ENCODE results near the gene OR10R2.

Gene OR10R2

DNA sequence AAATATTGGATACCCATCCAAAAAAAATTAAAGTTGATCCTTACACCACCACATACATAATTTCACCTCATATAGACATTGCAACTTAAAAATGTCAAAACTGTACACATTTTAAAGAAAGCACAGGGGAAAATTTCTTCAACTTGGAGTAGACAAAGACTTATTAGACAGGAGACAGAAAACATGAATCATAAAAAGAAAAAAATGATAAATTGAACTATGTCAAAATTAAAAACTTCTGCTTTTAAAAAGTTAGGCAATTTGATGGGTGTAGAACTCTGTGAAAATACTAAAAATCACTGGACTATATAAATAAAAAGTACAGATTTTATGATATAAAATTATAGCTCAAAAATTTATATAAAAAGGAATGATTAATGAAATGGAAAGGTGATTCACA lies 14.8 kb upstream of the OR10R2 start:
- TF ChIP-seq, protein P1, sequence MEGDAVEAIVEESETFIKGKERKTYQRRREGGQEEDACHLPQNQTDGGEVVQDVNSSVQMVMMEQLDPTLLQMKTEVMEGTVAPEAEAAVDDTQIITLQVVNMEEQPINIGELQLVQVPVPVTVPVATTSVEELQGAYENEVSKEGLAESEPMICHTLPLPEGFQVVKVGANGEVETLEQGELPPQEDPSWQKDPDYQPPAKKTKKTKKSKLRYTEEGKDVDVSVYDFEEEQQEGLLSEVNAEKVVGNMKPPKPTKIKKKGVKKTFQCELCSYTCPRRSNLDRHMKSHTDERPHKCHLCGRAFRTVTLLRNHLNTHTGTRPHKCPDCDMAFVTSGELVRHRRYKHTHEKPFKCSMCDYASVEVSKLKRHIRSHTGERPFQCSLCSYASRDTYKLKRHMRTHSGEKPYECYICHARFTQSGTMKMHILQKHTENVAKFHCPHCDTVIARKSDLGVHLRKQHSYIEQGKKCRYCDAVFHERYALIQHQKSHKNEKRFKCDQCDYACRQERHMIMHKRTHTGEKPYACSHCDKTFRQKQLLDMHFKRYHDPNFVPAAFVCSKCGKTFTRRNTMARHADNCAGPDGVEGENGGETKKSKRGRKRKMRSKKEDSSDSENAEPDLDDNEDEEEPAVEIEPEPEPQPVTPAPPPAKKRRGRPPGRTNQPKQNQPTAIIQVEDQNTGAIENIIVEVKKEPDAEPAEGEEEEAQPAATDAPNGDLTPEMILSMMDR (IDR thresholded peaks at IDR 0.05; ENCODE audit: insufficient read depth, low read depth, low read length, missing control alignments), result no peak
- no peak overlapping the region for H3K4me3 ChIP-seq (ENCODE audit: low read length)
- DNase-seq (ENCODE audit: low read depth), result no peak

DNA sequence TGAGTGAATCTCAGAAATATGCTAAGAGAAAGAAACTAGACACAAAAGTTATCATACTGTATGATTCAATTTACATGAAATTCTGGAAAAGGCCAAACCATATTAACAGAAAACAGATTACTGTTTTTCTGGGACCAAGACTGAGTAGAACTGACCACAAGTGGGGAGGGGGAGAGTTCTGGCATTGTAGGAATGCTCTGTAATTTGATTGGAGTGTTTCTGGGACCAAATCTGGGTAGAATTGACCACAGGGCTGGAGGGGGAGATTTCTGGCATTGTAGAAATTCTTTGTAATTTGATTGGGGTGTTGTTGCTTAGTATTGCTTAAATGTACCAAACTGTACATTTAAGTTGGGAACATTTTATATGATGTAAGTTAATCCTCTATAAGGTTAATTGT lies 13.8 kb upstream of the OR10R2 start:
- no peak overlapping the region for H3K4me3 ChIP-seq (ENCODE audit: low read length)
- TF ChIP-seq, protein P1 (IDR thresholded peaks at IDR 0.05; ENCODE audit: insufficient read depth, low read depth, low read length, missing control alignments), result no peak
- DNase-seq (ENCODE audit: low read depth), result no peak

DNA sequence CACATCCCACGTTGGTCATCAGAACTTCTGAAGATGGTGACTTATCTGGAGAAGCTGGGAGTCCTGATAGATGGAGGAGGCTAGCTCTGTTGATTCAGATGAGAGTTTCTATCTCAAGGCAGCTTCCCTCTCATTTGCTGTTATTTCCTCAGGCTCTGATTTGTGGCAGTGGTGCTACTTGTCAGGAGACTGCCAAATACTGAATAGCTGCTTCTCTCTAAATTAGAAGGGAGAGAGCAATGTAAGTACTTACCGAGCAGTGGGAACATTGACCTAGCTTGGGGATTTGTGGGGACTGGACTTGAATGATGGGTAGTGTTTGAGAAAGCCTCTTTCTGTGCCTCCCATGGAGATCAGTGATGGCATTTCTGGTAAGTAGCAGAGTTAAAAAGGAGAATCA lies 10.5 kb upstream of the OR10R2 start, which contains the start of gene OR10K1:
Gene OR10K1, plus strand, starts transcription at position 301 of the 400 bp plus-strand sequence. CDS start 3,728 bp downstream, outside the sequence.
- DNase-seq (ENCODE audit: low read depth), result no peak
- TF ChIP-seq, protein P1 (IDR thresholded peaks at IDR 0.05; ENCODE audit: insufficient read depth, low read depth, low read length, missing control alignments), result no peak
- no peak within 1 kb of the TSS for H3K4me3 ChIP-seq (ENCODE audit: low read length)

DNA sequence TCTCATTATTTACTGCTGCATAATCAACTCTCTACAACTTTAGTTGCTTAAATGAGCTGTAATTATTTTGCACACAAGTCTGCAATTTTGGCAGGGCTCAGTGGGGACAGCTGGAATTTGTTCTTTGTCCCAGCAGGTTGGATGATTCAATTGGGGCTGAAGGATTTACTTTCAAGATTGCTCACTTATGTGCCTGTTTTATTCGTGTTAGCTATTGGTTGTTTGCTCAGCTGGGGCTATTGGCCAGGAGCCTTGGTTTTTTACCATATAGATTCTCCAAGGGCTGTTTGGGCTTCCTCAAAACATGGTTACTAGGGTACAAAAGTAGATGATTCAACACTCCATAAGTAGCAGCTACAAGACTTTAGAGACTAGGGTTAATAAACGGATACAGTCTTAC lies 13.4 kb downstream of the OR10R2 start:
- TF ChIP-seq, protein P1 (IDR thresholded peaks at IDR 0.05; ENCODE audit: insufficient read depth, low read depth, low read length, missing control alignments), result no peak
- H3K4me3 ChIP-seq (ENCODE audit: low read length), result no peak overlapping the region
- DNase-seq (ENCODE audit: low read depth), result no peak

DNA sequence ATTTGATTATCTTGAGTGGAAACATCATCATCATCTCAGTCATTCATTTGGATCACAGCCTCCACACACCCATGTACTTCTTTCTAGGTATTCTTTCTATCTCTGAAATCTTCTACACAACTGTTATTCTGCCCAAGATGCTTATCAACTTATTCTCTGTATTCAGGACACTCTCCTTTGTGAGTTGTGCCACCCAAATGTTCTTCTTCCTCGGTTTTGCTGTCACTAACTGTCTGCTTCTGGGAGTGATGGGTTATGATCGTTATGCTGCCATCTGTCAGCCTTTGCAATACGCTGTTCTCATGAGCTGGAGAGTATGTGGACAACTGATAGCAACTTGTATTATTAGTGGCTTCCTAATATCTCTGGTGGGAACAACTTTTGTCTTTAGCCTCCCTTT lies 19.3 kb downstream of the OR10R2 start:
- no peak overlapping the region for H3K4me3 ChIP-seq (ENCODE audit: low read length)
- TF ChIP-seq, protein P1 (IDR thresholded peaks at IDR 0.05; ENCODE audit: insufficient read depth, low read depth, low read length, missing control alignments), result no peak
- no peak for DNase-seq (ENCODE audit: low read depth)

DNA sequence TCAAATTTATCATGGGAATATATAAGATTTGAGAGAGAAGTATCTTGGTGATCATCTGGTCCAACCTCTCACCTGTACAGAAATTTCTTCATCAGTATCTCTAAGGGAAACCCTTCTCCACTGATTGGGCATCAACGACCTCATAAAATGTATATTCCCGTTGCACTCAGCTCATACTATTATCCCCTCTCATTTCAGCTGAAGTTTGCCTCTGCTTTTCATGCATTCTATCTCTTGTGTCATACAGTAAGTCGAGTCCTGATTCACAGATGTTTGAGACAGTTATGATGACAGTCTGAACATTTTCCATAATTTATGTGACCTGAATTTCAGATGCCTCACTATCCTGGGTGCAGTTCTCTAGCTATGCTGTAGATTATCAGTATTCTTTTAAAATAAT lies 21.0 kb downstream of the OR10R2 start:
- H3K4me3 ChIP-seq (ENCODE audit: low read length), result no peak overlapping the region
- DNase-seq (ENCODE audit: low read depth), result no peak
- TF ChIP-seq, protein P1 (IDR thresholded peaks at IDR 0.05; ENCODE audit: insufficient read depth, low read depth, low read length, missing control alignments), result no peak

DNA sequence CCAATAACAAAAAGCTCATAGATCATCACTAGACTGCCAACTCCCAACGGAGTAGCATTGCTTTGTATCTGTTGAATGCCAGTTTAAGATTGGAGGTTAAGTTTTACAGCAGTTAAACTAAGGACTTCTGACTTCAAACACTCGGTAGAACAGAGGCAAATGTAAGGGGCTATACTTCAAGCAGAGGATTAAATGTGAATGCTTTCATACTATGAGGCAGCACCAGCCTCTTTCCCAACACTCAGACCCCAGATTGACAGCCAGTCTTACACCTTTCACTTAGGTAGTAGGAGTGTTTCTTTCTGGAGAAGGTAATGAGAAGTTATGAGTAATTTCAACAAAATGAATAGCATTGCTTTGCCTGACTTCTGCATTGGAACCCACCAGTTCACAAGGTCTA lies 22.8 kb downstream of the OR10R2 start:
- TF ChIP-seq, protein P1 (IDR thresholded peaks at IDR 0.05; ENCODE audit: insufficient read depth, low read depth, low read length, missing control alignments), result no peak
- DNase-seq (ENCODE audit: low read depth), result no peak
- H3K4me3 ChIP-seq (ENCODE audit: low read length), result no peak overlapping the region

All from epithelial cell of esophagus (primary cell).